A673 (cell line): ENCODE results near the gene RXRB. TPM values are rescaled to one million over a fixed set of nuclear protein-coding genes. Genes with fewer than 3 reads are reported as not detected.

ENCODE experiments used
- BruUV-seq: library from RNA; stranded (reverse); fragments of 400-500 nt; replicated peaks from 2 replicates; lab custom pipeline; 2021; lab: Mats Ljungman, UMichigan
- CTCF ChIA-PET: fragments of 300-600 bp; sonication (Branson Sonifier 250); formaldehyde crosslinking; loops from one replicate; lab custom pipeline; 2022; ENCODE audit warnings: antibody characterized with exemption; lab: Charles Lee
- POLR2A ChIA-PET: fragments of 300-600 bp; sonication (Branson Sonifier 250); formaldehyde crosslinking; loops from one replicate; lab custom pipeline; 2022; ENCODE audit warnings: antibody characterized with exemption; ENCODE audit not compliant: low non-redundant PET; lab: Charles Lee
- DNase-seq: peaks from one replicate; pipeline ENCODE4 v3.0.0-alpha.2; 2015; ENCODE audit warnings: low spot score
- H3K27ac ChIP-seq: fragments of 200-600 bp; sonication (generic); 2 replicates; pipeline ENCODE4 v1.5.1; 2016; ENCODE audit warnings: mixed run types, low read depth, mild to moderate bottlenecking, mixed read lengths, antibody characterized with exemption, low read length; ENCODE audit not compliant: poor library complexity, severe bottlenecking
- H3K27me3 ChIP-seq: fragments of 200-600 bp; sonication (generic); replicated peaks from 2 replicates; pipeline ENCODE4 v1.6.1; 2017; ENCODE audit warnings: mixed run types, low read depth, mild to moderate bottlenecking, mixed read lengths, antibody characterized with exemption, low read length; ENCODE audit not compliant: insufficient read depth, poor library complexity
- H3K36me3 ChIP-seq: fragments of 200-600 bp; sonication (generic); 2 replicates; pipeline ENCODE4 v1.6.1; 2016; ENCODE audit warnings: mixed run types, mild to moderate bottlenecking, mixed read lengths, antibody characterized with exemption, low read length; ENCODE audit not compliant: insufficient read depth, poor library complexity, severe bottlenecking
- H3K4me1 ChIP-seq: fragments of 200-600 bp; sonication (generic); 2 replicates; pipeline ENCODE4 v1.6.1; 2017; ENCODE audit warnings: mixed run types, mild to moderate bottlenecking, mixed read lengths, antibody characterized with exemption, low read length; ENCODE audit not compliant: insufficient read depth, poor library complexity, severe bottlenecking
- H3K4me3 ChIP-seq: fragments of 200-600 bp; sonication (generic); 2 replicates; pipeline ENCODE4 v1.5.1; 2016; ENCODE audit warnings: low read depth, mixed run types, mild to moderate bottlenecking, mixed read lengths, low read length; ENCODE audit not compliant: poor library complexity, severe bottlenecking
- H3K9me3 ChIP-seq: fragments of 200-600 bp; sonication (generic); 2 replicates; pipeline ENCODE4 v1.6.1; 2016; ENCODE audit warnings: mixed run types, low read depth, mild to moderate bottlenecking, mixed read lengths, antibody characterized with exemption, low read length; ENCODE audit not compliant: poor library complexity, severe bottlenecking
- EZH2 ChIP-seq: fragments of 200-600 bp; sonication (generic); IDR thresholded peaks from 2 replicates; pipeline ENCODE4 v1.6.1; 2017; ENCODE audit warnings: borderline replicate concordance, low read depth, mild to moderate bottlenecking, mixed read lengths, antibody characterized with exemption, low read length; ENCODE audit not compliant: poor library complexity, severe bottlenecking
- intact Hi-C: fragments of 100-400 bp; cut with micrococcal nuclease; formaldehyde crosslinking; loops from one replicate; pipeline ENCODE4 v1.10.0; 2022; ENCODE audit not compliant: unreplicated experiment
- total RNA-seq: library from RNA; stranded (reverse); gene quantifications from 2 replicates; pipeline ENCODE4 v1.2.3, GENCODE V29; 2021
- TF ChIP-seq, protein P1 (sequence below): fragments of 300-800, 200-600 bp; sonication (generic); conservative IDR thresholded peaks from 2 replicates; pipeline ENCODE4 v1.5.1; 2017; ENCODE audit warnings: low read depth, mild to moderate bottlenecking, antibody characterized with exemption, low read length, moderate library complexity, mixed read lengths

Gene RXRB
- total RNA-seq, 1 experiment from 2014 or later, result 43.6 TPM

DNA sequence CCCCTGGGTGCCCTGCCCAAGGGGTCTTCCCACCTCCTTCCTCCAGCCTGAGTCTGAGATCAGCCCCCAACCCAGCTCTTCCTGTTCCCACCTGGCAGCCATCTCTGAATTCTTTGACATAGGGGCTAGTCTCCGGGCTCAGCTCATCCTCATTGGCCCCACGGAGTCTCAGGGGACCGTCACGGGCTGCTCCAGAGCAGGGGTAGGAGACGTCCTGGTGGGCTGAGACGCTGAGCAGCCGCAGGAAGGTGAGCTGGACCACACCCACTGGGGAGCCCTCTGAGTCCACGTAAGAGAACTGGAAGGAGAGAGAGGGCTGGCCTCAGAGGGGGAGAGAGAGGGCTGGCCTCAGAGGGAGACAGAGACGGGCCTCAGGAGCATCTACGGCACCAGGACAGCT lies 36.3 kb downstream of the RXRB start:
- CTCF ChIA-PET, result no interaction called here
- peaks cover 7% of the 10 kb centered on the region for H3K4me1 ChIP-seq
- POLR2A ChIA-PET, result no interaction called here
- no peak overlapping the region for H3K27ac ChIP-seq
- H3K36me3 ChIP-seq, result no peaks in the 10 kb centered on the region
- DNase-seq, result no peak
- H3K27me3 ChIP-seq, result no peaks in the 10 kb centered on the region
- BruUV-seq, result no TSS peak
- TF ChIP-seq, protein P1, sequence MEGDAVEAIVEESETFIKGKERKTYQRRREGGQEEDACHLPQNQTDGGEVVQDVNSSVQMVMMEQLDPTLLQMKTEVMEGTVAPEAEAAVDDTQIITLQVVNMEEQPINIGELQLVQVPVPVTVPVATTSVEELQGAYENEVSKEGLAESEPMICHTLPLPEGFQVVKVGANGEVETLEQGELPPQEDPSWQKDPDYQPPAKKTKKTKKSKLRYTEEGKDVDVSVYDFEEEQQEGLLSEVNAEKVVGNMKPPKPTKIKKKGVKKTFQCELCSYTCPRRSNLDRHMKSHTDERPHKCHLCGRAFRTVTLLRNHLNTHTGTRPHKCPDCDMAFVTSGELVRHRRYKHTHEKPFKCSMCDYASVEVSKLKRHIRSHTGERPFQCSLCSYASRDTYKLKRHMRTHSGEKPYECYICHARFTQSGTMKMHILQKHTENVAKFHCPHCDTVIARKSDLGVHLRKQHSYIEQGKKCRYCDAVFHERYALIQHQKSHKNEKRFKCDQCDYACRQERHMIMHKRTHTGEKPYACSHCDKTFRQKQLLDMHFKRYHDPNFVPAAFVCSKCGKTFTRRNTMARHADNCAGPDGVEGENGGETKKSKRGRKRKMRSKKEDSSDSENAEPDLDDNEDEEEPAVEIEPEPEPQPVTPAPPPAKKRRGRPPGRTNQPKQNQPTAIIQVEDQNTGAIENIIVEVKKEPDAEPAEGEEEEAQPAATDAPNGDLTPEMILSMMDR, result no peak
- TF ChIP-seq EZH2, result no peak
- no peaks in the 10 kb centered on the region for H3K9me3 ChIP-seq
- H3K4me3 ChIP-seq, result no peak overlapping the region
- intact Hi-C loops, result no loop called here

DNA sequence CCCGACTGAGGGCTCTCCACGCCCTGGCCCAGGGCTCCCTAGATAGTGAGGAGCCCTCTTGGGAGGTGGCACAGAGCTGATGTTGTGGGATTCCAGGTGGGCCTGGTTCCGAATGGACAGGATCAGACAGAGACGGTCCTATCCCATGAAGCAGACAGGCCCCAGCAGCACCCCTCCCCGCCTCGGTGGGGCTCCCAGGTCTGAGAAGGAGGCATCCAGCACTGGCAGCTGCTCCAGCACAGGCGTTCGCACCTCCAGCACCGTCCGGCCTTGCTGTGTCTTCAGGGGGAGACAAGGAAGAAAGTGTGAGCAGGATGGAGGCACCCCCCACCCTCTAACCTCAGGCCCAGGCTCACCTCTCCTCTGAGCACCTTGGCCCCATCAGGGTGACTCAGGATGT lies 36.9 kb downstream of the RXRB start:
- DNase-seq, result no peak
- Histone ChIP-seq H3K4me3 (no peak overlapping the region), H3K27me3 (no peaks in the 10 kb centered on the region), H3K36me3 (no peaks in the 10 kb centered on the region), H3K9me3 (no peaks in the 10 kb centered on the region), H3K4me1 (peaks cover 7% of the 10 kb centered on the region), H3K27ac (no peak overlapping the region)
- TF ChIP-seq, protein P1, result no peak
- TF ChIP-seq EZH2, result no peak
- ChIA-PET POLR2A (no interaction called here), CTCF (no interaction called here)
- intact Hi-C loops, result no loop called here
- BruUV-seq, result no TSS peak

DNA sequence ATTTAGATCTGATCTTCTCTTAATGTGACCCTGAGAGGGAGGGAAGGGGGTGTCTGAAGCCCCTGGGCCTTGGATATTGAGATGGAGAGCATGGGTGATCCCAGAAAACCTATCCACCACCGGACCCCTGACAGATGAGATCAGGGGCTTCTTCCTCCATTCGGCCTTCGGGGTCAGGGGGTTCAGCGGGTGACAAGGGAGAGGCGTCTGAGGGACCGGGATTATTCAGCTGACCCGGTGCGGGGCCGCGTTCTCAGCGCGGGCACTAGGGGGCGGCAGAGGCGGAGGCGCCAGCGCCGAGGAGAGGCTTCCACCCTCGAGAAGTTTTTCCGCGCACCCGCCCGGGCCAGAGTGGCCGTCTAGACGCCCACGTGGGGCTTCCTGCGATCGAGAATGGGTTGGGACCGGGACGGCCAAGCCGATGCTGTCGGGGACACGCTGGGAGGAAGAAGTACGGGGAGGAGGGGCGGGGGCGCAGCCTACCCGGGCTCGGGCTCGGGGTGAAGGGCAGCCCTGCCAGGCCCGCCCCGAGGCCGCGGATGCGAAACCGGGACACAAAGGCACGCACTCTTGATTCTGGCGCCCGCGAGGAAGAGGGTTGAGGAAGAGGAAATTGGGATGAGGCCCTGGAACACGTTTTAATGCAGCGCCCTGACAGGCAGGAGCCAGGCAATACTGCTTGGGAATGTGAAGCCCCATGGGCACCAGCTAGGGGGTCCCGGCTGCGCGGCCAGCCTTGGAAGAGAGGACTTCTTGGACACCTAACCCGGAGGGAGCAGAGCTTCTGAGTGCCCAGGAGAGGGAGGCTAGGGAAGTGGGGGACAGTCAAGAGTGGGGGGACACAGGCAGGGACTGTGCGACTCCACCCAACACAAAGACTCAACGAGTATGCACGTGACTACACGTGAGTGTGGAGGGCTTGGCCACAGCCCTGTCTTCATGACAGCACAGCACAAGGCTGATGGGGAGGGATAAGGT lies 38.8 kb downstream of the RXRB start:
- intact Hi-C loops, result loop anchor here (1.0 kb wide), 1 partner anchor 88 kb away; no protein-coding TSS in a partner anchor
- peak overlapping the region; percentile 54 for H3K4me3 ChIP-seq
- POLR2A ChIA-PET, result no interaction called here

More for the DNA sequence above, 38.8 kb downstream of the RXRB start:
- Histone ChIP-seq H3K4me1 (peaks cover 7% of the 10 kb centered on the region), H3K27ac (peak overlapping the region; percentile 40), H3K9me3 (no peaks in the 10 kb centered on the region), H3K27me3 (no peaks in the 10 kb centered on the region), H3K36me3 (no peaks in the 10 kb centered on the region)
- peak; percentile 81 for DNase-seq
- no TSS peak for BruUV-seq
- no peak for TF ChIP-seq EZH2
- TF ChIP-seq, protein P1, result peak; percentile 96
- CTCF ChIA-PET, result interaction anchor here (0.6 to 2.3 kb wide), 4 partner anchors 11 to 155 kb away, joined by 3 to 16 read pairs (median 10); no protein-coding TSS in a partner anchor
